KOPT-K1 (cell line): Measurements from ENCODE around the gene SLC17A9.
"Not testable (repeated sequence)": the region's sequence is repeated elsewhere in the genome, so short reads cannot be mapped to it uniquely, and the experiment has no call there.

ENCODE experiments used
- H3K27ac ChIP-seq: fragments of 200-600 bp; sonication (generic); 2 replicates; pipeline ENCODE4 v1.5.1; 2016; ENCODE audit warnings: antibody characterized with exemption, mild to moderate bottlenecking, low read depth, low read length; ENCODE audit not compliant: poor library complexity, severe bottlenecking
- H3K36me3 ChIP-seq: fragments of 200-600 bp; sonication (generic); 2 replicates; pipeline ENCODE4 v1.5.1; 2017; ENCODE audit warnings: antibody characterized with exemption, mild to moderate bottlenecking, low read length, moderate library complexity; ENCODE audit not compliant: insufficient read depth
- H3K9me3 ChIP-seq: fragments of 200-600 bp; sonication (generic); 2 replicates; pipeline ENCODE4 v1.5.1; 2017; ENCODE audit warnings: antibody characterized with exemption, low read length, mild to moderate bottlenecking; ENCODE audit not compliant: insufficient read depth, poor library complexity, severe bottlenecking

The SLC17A9 gene

DNA sequence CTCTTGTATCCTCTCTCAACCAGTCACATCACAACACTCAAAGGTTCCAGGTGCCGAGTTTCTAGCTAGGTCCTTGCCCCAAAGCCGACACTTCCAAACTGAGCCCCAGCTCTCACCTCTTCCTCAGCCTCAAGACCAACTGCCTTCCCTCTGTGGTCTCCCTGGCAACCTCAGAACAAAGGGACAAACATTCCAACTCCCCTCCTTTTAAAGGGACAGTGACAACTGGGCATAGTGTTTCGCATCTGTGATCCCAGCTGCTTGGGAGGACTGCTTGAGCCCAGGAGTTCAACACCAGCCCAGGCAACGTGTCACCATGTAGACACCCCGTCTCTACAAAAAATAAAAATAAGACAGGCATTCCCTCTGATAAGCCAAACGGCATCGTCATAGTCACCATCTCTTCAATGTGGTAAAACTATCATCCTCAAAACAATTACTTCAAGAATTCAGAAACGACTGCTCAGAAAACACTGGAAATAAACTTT is 37.5 kb upstream of the SLC17A9 start:
- H3K36me3 ChIP-seq = peaks cover 48% of the 10 kb centered on the region
- H3K27ac ChIP-seq = no peak overlapping the region
- no peaks in the 10 kb centered on the region for H3K9me3 ChIP-seq

DNA sequence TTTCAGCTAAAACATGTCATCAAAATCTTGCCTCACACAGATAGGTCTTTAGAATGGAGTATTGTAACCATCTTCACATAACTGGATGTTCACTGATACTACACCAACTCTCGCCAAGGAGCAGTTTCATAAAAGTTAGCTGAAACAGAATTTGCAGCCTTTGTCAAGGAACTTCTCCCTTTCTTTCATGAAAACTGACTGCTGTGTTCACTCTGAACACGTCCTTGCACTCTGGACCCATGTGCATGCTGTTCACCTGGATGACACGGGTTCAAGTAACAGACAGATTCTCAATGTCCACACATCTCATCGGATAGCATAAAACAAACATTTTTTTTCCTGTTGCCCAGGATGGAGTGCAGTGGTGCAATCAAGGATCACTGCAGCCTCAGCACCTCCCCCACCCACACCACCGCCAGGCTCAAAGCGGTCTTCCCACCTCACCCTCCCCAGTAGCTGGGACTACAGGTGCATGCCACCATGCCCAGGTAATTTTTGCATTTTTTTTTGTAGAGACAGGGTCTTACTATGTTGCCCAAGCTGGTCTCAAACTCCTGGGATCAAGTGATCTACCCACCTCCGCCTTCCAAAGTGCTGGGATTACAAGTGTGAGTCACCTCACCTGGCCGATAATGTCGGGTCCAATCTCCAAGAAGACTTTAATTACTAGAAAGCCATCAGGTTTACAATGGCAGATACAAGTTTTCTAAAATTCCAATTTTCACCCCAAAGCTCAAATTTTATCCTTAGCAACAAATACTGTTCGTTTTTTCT is 35.6 kb upstream of the SLC17A9 start:
- peaks cover 29% of the 10 kb centered on the region for H3K36me3 ChIP-seq
- H3K27ac ChIP-seq = no peak overlapping the region
- no peaks in the 10 kb centered on the region for H3K9me3 ChIP-seq

- H3K9me3 ChIP-seq = no peaks in the 10 kb centered on the region
- H3K27ac ChIP-seq = no peak overlapping the region
- peaks cover 21% of the 10 kb centered on the region for H3K36me3 ChIP-seq
These were observed 34.8 kb upstream of the SLC17A9 start for GRCh38 chr20:62917720-62918119.

DNA sequence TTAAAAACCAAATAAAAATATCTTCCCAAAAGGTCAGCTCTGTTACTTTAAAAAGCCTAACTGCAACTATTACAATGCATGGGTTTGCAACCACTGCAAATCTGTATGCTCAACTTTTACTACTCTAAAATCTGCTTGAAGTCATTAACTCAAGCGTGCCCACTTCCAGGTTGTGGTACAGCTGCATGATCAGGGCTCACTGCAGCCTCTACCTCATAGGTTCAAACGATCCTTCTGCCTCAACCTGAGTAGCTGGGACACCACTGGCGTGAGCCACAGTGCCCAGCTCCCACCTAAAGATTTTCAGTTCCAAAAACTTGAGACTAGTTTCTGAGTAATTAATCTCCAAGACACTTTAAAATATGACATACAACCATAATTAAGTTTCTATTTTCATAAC is 34.4 kb upstream of the SLC17A9 start:
- Histone ChIP-seq H3K9me3 (no peaks in the 10 kb centered on the region), H3K36me3 (peaks cover 16% of the 10 kb centered on the region), H3K27ac (peak overlapping the region; percentile 54)

- Histone ChIP-seq H3K27ac (peak overlapping the region; percentile 54), H3K9me3 (no peaks in the 10 kb centered on the region), H3K36me3 (0 out of 2 replicates have a peak, but pooled peaks cover 10% of the 10 kb centered on the region)
These were observed 33.7 kb upstream of the SLC17A9 start for GRCh38 chr20:62918831-62919230.

GRCh38 chr20:62920039-62920645 is 32.4 kb upstream of the SLC17A9 start:
- no peaks in the 10 kb centered on the region for H3K9me3 ChIP-seq
- H3K36me3 ChIP-seq = 0 out of 2 replicates have a peak, but pooled peaks cover 5% of the 10 kb centered on the region
- H3K27ac ChIP-seq = peak overlapping the region; percentile 54

DNA sequence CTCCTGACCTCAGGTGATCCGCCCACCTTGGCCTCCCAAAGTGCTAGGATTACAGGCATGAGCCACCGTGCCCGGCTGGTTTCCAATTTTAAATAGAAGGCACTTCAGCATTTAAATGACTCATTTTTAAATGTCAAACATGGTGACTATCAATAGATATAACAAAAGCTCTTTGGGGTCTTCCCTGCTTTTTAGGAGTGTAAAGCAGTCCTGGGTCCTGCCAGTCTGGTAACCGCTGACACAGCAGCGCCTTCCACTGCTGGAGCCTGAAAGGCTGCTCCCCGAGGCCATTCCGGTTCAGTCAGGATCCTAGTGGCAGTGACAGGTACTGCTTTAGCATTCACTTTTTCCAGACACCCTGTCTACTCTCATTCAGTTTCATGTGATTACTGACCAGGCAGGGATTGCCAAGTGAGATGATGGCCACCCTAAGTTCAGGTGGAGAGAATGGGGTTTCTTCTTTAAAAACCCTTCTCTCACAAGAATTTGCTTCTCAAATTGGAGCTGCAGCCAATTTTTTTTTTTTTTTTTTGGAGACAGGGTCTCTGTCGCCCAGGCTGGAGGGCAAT is 31.3 kb upstream of the SLC17A9 start:
- Histone ChIP-seq H3K27ac (no peak overlapping the region), H3K36me3 (0 out of 2 replicates have a peak, but pooled peaks cover 5% of the 10 kb centered on the region), H3K9me3 (no peaks in the 10 kb centered on the region)

DNA sequence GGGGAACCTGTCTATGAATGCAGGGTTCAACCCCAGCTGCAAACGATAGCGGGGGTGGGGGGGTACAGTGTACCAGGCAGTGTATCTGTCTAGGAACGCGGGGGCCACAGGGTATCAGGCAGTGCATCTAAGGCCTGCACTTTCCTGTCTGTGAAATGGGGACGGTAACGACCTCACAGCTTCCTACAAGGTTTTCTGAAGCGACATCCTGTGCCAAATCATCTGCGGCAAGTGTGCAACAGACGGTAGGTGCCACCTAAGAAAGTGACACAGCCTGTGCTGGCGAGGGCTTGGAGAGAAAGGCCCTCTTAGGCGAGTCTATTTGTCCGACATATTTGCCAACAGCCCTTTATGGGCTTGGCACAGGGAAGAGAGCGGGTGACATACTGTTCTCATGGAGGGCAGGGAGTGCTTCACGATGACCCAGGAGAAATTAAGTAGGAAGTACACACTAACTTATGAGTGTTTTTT is 30.0 kb upstream of the SLC17A9 start:
- H3K9me3 ChIP-seq = no peaks in the 10 kb centered on the region
- H3K27ac ChIP-seq = peak overlapping the region; percentile 66
- no peaks in the 10 kb centered on the region for H3K36me3 ChIP-seq

DNA sequence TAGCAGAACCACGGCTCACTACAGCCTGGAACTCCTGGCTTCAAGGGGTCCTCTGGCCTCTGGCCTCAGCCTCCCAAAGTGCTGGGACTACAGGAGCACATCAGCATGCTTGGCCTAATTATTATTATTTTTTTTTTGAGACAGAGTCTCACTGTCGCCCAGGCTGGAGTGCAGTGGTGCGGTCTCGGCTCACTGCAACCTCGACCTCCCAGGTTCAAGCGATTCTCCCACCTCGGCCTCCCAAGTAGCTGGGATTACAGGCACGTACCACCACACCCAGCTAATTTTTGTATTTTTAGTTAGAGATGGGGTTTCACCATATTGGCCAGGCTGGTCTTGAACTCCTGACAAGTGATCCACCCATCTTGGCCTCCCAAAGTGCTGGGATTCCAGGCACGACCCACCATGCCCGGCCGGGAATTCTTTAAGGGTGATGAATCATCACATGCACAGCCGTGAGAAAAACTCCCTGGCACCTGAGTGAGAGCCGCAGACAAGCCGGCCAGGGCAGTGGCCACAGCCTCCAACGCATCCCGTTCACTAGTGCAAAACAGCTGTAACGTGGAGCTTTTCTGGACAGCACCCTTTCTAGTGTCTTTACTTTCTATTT is 29.3 kb upstream of the SLC17A9 start:
- not testable (repeated sequence) for H3K36me3 ChIP-seq, H3K9me3 ChIP-seq
- H3K27ac ChIP-seq = peak overlapping the region; percentile 66

GRCh38 chr20:62923669-62924441 is 28.7 kb upstream of the SLC17A9 start:
- H3K27ac ChIP-seq = peak overlapping the region; percentile 91
- H3K36me3 ChIP-seq = peaks cover 5% of the 10 kb centered on the region; the same call in 1 of the 2 replicates
- no peaks in the 10 kb centered on the region for H3K9me3 ChIP-seq

- peaks cover 6% of the 10 kb centered on the region; the same call in 1 of the 2 replicates for H3K36me3 ChIP-seq
- H3K9me3 ChIP-seq = no peaks in the 10 kb centered on the region
- peak overlapping the region; percentile 91 for H3K27ac ChIP-seq
These were observed 27.9 kb upstream of the SLC17A9 start for GRCh38 chr20:62924442-62925075.

- peaks cover 6% of the 10 kb centered on the region; the same call in 1 of the 2 replicates for H3K36me3 ChIP-seq
- peak overlapping the region; percentile 91 for H3K27ac ChIP-seq
- no peaks in the 10 kb centered on the region for H3K9me3 ChIP-seq
These were observed 27.5 kb upstream of the SLC17A9 start for GRCh38 chr20:62925076-62925419.

DNA sequence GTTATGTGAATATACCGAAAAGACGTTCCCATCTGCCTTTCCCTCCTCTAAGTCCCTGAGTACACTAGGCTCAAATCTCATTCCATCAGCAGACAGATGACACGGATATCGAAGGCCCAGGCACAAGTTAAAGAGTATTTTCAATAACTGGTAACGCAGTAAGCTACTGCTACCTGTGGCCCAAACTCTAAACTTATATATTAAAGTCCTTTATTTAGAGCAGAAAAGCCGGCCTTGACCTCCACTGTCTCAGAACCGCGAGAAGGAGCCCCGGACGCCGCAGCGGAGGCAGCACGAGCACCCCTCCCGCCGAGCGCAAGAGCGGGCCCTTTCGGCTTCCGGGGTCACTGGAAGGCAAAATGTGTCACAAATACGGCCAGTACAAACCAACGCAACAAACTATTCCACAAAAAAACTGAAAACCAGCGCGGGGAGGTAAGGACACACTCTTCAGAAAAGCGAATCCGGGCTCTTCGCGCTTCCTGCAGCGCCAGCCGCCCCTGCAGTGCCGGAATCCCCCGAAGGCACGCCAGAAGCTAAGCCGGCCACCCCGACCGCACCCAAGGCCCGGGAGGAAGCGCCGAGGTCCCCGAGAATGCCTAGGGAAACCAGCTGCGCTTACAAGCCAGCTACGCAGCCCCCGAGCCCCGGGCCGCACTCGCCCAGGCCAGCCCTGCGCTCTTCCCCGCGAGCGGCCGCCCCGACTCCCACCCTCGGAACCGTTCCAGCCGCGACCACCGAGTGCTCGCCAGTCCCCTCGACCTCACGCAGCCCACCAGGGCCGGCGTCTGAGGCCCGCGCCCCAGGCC is 26.9 kb upstream of the SLC17A9 start:
- H3K36me3 ChIP-seq = peaks cover 6% of the 10 kb centered on the region; the same call in 1 of the 2 replicates
- no peaks in the 10 kb centered on the region for H3K9me3 ChIP-seq
- H3K27ac ChIP-seq = peak overlapping the region; percentile 91
